ENCODE data around the gene ZNF816.

The ZNF816 gene

DNA sequence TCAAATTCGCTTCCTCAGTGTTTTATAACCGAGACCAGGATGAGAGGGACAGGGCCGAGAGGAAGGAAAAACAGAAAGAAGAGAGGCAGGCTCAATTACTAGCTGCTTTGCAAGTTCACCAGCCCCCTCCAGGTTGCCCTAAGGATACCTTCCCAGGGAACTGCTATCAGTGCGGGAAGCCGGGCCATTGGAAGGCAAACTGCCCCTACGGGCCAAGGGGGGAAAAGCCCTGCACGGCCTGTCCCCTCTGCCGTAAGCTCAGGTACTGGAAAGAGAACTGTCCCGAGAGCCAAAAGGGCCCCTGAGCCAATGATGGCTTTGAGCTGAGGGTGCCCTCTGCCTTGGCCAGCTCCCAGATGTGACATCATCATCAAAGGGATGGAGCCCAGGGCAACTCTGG, 47.8 kb upstream of the ZNF816 start:
- TF ChIP-seq ISL1 (CRISPR knock-in tag; IDR thresholded peaks at IDR 0.05): no peak
- no peak for TF ChIP-seq ZNF70 (CRISPR knock-in tag; IDR thresholded peaks at IDR 0.05)
- TF ChIP-seq ESRRG (CRISPR knock-in tag; IDR thresholded peaks at IDR 0.05): no peak
- TF ChIP-seq, protein P1, sequence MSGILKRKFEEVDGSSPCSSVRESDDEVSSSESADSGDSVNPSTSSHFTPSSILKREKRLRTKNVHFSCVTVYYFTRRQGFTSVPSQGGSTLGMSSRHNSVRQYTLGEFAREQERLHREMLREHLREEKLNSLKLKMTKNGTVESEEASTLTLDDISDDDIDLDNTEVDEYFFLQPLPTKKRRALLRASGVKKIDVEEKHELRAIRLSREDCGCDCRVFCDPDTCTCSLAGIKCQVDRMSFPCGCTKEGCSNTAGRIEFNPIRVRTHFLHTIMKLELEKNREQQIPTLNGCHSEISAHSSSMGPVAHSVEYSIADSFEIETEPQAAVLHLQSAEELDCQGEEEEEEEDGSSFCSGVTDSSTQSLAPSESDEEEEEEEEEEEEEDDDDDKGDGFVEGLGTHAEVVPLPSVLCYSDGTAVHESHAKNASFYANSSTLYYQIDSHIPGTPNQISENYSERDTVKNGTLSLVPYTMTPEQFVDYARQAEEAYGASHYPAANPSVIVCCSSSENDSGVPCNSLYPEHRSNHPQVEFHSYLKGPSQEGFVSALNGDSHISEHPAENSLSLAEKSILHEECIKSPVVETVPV (CRISPR knock-in tag; IDR thresholded peaks at IDR 0.05): no peak
- no peak for TF ChIP-seq OSR1 (CRISPR knock-in tag; IDR thresholded peaks at IDR 0.05)
- TF ChIP-seq, protein P2, sequence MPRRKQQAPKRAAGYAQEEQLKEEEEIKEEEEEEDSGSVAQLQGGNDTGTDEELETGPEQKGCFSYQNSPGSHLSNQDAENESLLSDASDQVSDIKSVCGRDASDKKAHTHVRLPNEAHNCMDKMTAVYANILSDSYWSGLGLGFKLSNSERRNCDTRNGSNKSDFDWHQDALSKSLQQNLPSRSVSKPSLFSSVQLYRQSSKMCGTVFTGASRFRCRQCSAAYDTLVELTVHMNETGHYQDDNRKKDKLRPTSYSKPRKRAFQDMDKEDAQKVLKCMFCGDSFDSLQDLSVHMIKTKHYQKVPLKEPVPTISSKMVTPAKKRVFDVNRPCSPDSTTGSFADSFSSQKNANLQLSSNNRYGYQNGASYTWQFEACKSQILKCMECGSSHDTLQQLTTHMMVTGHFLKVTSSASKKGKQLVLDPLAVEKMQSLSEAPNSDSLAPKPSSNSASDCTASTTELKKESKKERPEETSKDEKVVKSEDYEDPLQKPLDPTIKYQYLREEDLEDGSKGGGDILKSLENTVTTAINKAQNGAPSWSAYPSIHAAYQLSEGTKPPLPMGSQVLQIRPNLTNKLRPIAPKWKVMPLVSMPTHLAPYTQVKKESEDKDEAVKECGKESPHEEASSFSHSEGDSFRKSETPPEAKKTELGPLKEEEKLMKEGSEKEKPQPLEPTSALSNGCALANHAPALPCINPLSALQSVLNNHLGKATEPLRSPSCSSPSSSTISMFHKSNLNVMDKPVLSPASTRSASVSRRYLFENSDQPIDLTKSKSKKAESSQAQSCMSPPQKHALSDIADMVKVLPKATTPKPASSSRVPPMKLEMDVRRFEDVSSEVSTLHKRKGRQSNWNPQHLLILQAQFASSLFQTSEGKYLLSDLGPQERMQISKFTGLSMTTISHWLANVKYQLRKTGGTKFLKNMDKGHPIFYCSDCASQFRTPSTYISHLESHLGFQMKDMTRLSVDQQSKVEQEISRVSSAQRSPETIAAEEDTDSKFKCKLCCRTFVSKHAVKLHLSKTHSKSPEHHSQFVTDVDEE (CRISPR knock-in tag; IDR thresholded peaks at IDR 0.05): no peak
- TF ChIP-seq BACH2 (CRISPR knock-in tag; IDR thresholded peaks at IDR 0.05; ENCODE audit: borderline replicate concordance): no peak
- TF ChIP-seq, protein P3, sequence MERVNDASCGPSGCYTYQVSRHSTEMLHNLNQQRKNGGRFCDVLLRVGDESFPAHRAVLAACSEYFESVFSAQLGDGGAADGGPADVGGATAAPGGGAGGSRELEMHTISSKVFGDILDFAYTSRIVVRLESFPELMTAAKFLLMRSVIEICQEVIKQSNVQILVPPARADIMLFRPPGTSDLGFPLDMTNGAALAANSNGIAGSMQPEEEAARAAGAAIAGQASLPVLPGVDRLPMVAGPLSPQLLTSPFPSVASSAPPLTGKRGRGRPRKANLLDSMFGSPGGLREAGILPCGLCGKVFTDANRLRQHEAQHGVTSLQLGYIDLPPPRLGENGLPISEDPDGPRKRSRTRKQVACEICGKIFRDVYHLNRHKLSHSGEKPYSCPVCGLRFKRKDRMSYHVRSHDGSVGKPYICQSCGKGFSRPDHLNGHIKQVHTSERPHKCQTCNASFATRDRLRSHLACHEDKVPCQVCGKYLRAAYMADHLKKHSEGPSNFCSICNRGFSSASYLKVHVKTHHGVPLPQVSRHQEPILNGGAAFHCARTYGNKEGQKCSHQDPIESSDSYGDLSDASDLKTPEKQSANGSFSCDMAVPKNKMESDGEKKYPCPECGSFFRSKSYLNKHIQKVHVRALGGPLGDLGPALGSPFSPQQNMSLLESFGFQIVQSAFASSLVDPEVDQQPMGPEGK (CRISPR knock-in tag; IDR thresholded peaks at IDR 0.05; ENCODE audit: borderline replicate concordance): no peak
- no peak for TF ChIP-seq ZC3H10 (CRISPR knock-in tag; IDR thresholded peaks at IDR 0.05)
- TF ChIP-seq GLIS3 (CRISPR knock-in tag; IDR thresholded peaks at IDR 0.05): no peak
- no peak for TF ChIP-seq ZFP3 (CRISPR knock-in tag; IDR thresholded peaks at IDR 0.05)
- TF ChIP-seq TCF4 (CRISPR knock-in tag; IDR thresholded peaks at IDR 0.05; ENCODE audit: borderline replicate concordance): no peak
- no peak for TF ChIP-seq PPARA (CRISPR knock-in tag; IDR thresholded peaks at IDR 0.05; ENCODE audit: borderline replicate concordance)
- ATAC-seq: no peak

DNA sequence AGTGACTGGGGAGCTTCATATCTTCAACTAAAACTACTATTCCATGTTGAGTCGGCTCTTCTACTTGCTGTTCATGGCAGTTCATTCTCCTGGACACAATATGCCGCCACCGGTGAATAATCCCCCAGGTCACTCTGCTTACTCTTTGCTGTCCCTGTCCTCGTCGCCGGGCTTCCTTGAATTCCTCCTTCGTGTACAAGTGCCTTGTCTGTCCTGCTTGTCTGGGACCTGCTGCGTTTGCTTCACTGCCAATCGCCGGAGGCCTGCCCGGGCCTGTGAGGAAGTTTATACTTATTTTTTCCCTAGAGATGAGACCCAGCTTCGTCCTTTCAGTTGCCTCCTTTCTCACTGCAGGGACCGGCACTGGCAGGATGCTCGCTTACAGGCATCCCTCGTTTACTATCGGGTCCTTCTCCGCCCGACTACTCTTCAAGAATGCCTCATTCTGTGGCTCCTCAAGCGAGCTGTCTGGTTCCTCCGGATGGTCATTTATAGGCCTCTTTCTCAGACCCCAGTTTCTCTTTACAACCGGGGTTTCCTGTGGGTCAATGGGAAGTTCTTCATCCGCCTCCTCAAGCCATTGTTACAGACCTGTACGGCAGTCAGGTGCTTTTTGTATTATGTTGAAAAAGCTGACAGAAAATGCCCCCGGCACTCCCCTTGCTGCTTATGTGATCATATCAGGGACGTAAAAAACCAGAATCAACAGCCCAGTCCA, 45.5 kb upstream of the ZNF816 start:
- no peak for ATAC-seq

More for the DNA sequence above, 45.5 kb upstream of the ZNF816 start:
- TF ChIP-seq RARB (CRISPR knock-in tag; IDR thresholded peaks at IDR 0.05): no peak
- TF ChIP-seq ZC3H10 (CRISPR knock-in tag; IDR thresholded peaks at IDR 0.05): no peak
- TF ChIP-seq SNAI2 (CRISPR knock-in tag; IDR thresholded peaks at IDR 0.05): no peak
- TF ChIP-seq ARNTL (CRISPR knock-in tag; IDR thresholded peaks at IDR 0.05; ENCODE audit: borderline replicate concordance, low read depth): no peak
- no peak for TF ChIP-seq ESRRG (CRISPR knock-in tag; IDR thresholded peaks at IDR 0.05)
- TF ChIP-seq OSR1 (CRISPR knock-in tag; IDR thresholded peaks at IDR 0.05): no peak
- TF ChIP-seq, protein P4, sequence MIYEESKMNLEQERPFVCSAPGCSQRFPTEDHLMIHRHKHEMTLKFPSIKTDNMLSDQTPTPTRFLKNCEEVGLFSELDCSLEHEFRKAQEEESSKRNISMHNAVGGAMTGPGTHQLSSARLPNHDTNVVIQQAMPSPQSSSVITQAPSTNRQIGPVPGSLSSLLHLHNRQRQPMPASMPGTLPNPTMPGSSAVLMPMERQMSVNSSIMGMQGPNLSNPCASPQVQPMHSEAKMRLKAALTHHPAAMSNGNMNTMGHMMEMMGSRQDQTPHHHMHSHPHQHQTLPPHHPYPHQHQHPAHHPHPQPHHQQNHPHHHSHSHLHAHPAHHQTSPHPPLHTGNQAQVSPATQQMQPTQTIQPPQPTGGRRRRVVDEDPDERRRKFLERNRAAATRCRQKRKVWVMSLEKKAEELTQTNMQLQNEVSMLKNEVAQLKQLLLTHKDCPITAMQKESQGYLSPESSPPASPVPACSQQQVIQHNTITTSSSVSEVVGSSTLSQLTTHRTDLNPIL (CRISPR knock-in tag; IDR thresholded peaks at IDR 0.05; ENCODE audit: low read depth): no peak
- no peak for TF ChIP-seq BACH2 (CRISPR knock-in tag; IDR thresholded peaks at IDR 0.05; ENCODE audit: borderline replicate concordance)
- TF ChIP-seq ISL1 (CRISPR knock-in tag; IDR thresholded peaks at IDR 0.05): no peak
- no peak for TF ChIP-seq GLIS3 (CRISPR knock-in tag; IDR thresholded peaks at IDR 0.05)
- TF ChIP-seq, protein P5, sequence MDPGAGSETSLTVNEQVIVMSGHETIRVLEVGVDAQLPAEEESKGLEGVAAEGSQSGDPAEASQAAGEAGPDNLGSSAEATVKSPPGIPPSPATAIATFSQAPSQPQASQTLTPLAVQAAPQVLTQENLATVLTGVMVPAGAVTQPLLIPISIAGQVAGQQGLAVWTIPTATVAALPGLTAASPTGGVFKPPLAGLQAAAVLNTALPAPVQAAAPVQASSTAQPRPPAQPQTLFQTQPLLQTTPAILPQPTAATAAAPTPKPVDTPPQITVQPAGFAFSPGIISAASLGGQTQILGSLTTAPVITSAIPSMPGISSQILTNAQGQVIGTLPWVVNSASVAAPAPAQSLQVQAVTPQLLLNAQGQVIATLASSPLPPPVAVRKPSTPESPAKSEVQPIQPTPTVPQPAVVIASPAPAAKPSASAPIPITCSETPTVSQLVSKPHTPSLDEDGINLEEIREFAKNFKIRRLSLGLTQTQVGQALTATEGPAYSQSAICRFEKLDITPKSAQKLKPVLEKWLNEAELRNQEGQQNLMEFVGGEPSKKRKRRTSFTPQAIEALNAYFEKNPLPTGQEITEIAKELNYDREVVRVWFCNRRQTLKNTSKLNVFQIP (CRISPR knock-in tag; IDR thresholded peaks at IDR 0.05; ENCODE audit: borderline replicate concordance, low read depth): no peak
- TF ChIP-seq TOX (CRISPR knock-in tag; IDR thresholded peaks at IDR 0.05; ENCODE audit: borderline replicate concordance): no peak
- TF ChIP-seq ZFP30 (CRISPR knock-in tag; IDR thresholded peaks at IDR 0.05): no peak
- TF ChIP-seq, protein P2 (CRISPR knock-in tag; IDR thresholded peaks at IDR 0.05): no peak
- TF ChIP-seq CSDC2 (CRISPR knock-in tag; IDR thresholded peaks at IDR 0.05): no peak
- TF ChIP-seq ZNF70 (CRISPR knock-in tag; IDR thresholded peaks at IDR 0.05): no peak
- TF ChIP-seq ZNF565 (CRISPR knock-in tag; conservative IDR thresholded peaks at IDR 0.05; ENCODE audit: low read depth): no peak
